PC-9 (cell line): ENCODE data around the gene TTC7B.

Source experiments
- EZH2 ChIP-seq: fragments of 200-600 bp; sonication (generic); IDR thresholded peaks from 2 replicates; pipeline ENCODE4 v1.8.0; 2017; ENCODE audit warnings: antibody characterized with exemption, low read depth
- TF ChIP-seq, protein P1 (sequence below): fragments of 200-600 bp; sonication (generic); conservative IDR thresholded peaks from 2 replicates; pipeline ENCODE4 v1.6.1; 2017; ENCODE audit warnings: mixed run types, antibody characterized with exemption, mild to moderate bottlenecking, moderate library complexity

DNA sequence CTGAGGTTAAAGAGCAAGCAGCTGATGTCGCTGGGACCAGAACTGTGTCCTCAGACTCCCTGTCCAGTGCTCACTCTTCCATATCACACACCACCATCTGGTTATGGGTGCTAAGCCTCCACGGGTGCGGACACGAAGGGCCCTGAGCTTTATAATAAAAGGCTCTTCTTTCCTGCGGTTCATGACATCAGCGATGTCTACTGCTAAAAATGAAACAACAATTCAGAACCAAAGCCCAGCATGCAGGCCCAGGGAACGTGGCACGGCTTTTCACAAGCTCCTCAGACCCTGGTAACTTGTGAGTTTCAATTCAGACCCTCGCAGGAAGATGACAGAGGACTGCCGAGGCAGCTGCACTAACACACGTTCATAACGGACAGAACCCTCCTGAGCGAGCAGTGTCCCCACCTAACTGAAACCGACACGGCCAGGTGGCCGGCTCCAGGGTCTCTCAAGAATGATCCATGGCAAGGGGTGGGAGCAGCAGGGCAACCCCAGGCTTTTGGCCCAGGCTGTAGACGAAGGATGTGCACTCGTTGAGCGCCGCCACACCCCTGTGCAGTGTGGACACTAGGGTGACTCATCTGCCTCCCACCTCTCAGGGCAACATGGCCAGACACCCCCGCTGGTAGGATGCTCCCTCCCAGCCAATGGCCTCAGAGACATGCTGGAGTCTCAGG lies 239.1 kb downstream of the TTC7B start:
- TF ChIP-seq, protein P1, sequence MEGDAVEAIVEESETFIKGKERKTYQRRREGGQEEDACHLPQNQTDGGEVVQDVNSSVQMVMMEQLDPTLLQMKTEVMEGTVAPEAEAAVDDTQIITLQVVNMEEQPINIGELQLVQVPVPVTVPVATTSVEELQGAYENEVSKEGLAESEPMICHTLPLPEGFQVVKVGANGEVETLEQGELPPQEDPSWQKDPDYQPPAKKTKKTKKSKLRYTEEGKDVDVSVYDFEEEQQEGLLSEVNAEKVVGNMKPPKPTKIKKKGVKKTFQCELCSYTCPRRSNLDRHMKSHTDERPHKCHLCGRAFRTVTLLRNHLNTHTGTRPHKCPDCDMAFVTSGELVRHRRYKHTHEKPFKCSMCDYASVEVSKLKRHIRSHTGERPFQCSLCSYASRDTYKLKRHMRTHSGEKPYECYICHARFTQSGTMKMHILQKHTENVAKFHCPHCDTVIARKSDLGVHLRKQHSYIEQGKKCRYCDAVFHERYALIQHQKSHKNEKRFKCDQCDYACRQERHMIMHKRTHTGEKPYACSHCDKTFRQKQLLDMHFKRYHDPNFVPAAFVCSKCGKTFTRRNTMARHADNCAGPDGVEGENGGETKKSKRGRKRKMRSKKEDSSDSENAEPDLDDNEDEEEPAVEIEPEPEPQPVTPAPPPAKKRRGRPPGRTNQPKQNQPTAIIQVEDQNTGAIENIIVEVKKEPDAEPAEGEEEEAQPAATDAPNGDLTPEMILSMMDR: no peak
- TF ChIP-seq EZH2: no peak
